AG08395 (cell line): Measurements from ENCODE around the gene TP53AIP1.
"Not testable (repeated sequence)": the region's sequence is repeated elsewhere in the genome, so short reads cannot be mapped to it uniquely, and the experiment has no call there.

Experiments
- DNase-seq: peaks from one replicate; pipeline ENCODE4 v3.0.0; 2012; ENCODE audit warnings: mixed read lengths, low spot score

Gene TP53AIP1

GRCh38 chr11:128926000-128926399 is 16.7 kb downstream of the TP53AIP1 start:
- no peak for DNase-seq

- no peak for DNase-seq
Measured at GRCh38 chr11:128925250-128925600, 17.4 kb downstream of the TP53AIP1 start.

GRCh38 chr11:128924510-128925249 is 18.0 kb downstream of the TP53AIP1 start:
- no peak for DNase-seq

- DNase-seq, result no peak
Measured at GRCh38 chr11:128924104-128924503, 18.6 kb downstream of the TP53AIP1 start.

- DNase-seq, result no peak
Measured at GRCh38 chr11:128921793-128922192, 20.9 kb downstream of the TP53AIP1 start.

- no peak for DNase-seq
Measured at GRCh38 chr11:128920666-128921065, 22.0 kb downstream of the TP53AIP1 start.

GRCh38 chr11:128919635-128920034 is 23.0 kb downstream of the TP53AIP1 start:
- DNase-seq, result not testable (repeated sequence)

GRCh38 chr11:128919216-128919615 is 23.5 kb downstream of the TP53AIP1 start:
- DNase-seq, result no peak

- no peak for DNase-seq
Measured at GRCh38 chr11:128917144-128917724, 25.4 kb downstream of the TP53AIP1 start.

GRCh38 chr11:128916681-128917080 is 26.0 kb downstream of the TP53AIP1 start:
- no peak for DNase-seq

- DNase-seq, result no peak
Measured at GRCh38 chr11:128916037-128916572, 26.6 kb downstream of the TP53AIP1 start.

GRCh38 chr11:128915149-128915521 is 27.5 kb downstream of the TP53AIP1 start:
- no peak for DNase-seq

GRCh38 chr11:128914216-128915148 is 28.2 kb downstream of the TP53AIP1 start:
- DNase-seq, result no peak

- DNase-seq, result no peak
Measured at GRCh38 chr11:128913806-128914205, 28.9 kb downstream of the TP53AIP1 start.

GRCh38 chr11:128911701-128912100 is 31.0 kb downstream of the TP53AIP1 start:
- no peak for DNase-seq

GRCh38 chr11:128911239-128911638 is 31.4 kb downstream of the TP53AIP1 start:
- DNase-seq, result no peak

- DNase-seq, result no peak
Measured at GRCh38 chr11:128910576-128910975, 32.1 kb downstream of the TP53AIP1 start.

GRCh38 chr11:128909438-128910125 is 33.1 kb downstream of the TP53AIP1 start:
- no peak for DNase-seq

- peak; percentile 81 for DNase-seq
Measured at GRCh38 chr11:128908391-128909246, 34.1 kb downstream of the TP53AIP1 start.

- no peak for DNase-seq
Measured at GRCh38 chr11:128907585-128907984, 35.1 kb downstream of the TP53AIP1 start.
